DND-41 (cell line): ENCODE data around the gene EML1.

Experiments
- ATAC-seq: fragments of 200-7000 bp; cut with Tn5 transposase; 3 replicates; pipeline ENCODE4 v1.9.1; 2021; ENCODE audit warnings: low read depth; ENCODE audit not compliant: insufficient read depth
- DNase-seq: peaks from one replicate; pipeline ENCODE4 v3.0.0-alpha.2; 2020
- H2AFZ ChIP-seq: 2 replicates; pipeline ENCODE4 v1.6.0; 2012; ENCODE audit warnings: low read depth, low read length
- H3K27ac ChIP-seq: 2 replicates; pipeline ENCODE4 v1.5.1; 2012; ENCODE audit warnings: low read length, inconsistent platforms
- H3K27me3 ChIP-seq: fragments of 200-600 bp; sonication (generic); 2 replicates; pipeline ENCODE4 v1.6.0; 2012; ENCODE audit warnings: low read length, mild to moderate bottlenecking, inconsistent platforms; ENCODE audit not compliant: insufficient read depth, poor library complexity
- H3K36me3 ChIP-seq: 2 replicates; pipeline ENCODE4 v1.5.1; 2012; ENCODE audit warnings: low read length, inconsistent platforms; ENCODE audit not compliant: insufficient read depth
- H3K4me1 ChIP-seq: 2 replicates; pipeline ENCODE4 v1.5.1; 2012; ENCODE audit warnings: mild to moderate bottlenecking, low read length; ENCODE audit not compliant: insufficient read depth
- H3K4me2 ChIP-seq: 2 replicates; pipeline ENCODE4 v1.6.0; 2012; ENCODE audit warnings: mild to moderate bottlenecking, moderate library complexity, low read length, inconsistent platforms; ENCODE audit not compliant: insufficient read depth
- H3K4me3 ChIP-seq, 2 experiments: fragments of 200-600 bp in 1 of 2; shearing (Covaris generic) in 1 of 2; 2 replicates each; pipeline ENCODE4 v1.5.1; 2012 to 2016; ENCODE audit warnings: inconsistent platforms in 2 of 2, low read length in 2 of 2, mild to moderate bottlenecking in 2 of 2, low read depth in 1 of 2, moderate library complexity in 1 of 2
- H3K79me2 ChIP-seq: 2 replicates; pipeline ENCODE4 v1.6.0; 2012; ENCODE audit warnings: low read length, inconsistent platforms; ENCODE audit not compliant: insufficient read depth
- H3K9ac ChIP-seq: 2 replicates; pipeline ENCODE4 v1.6.0; 2012; ENCODE audit warnings: low read depth, mild to moderate bottlenecking, inconsistent platforms, low read length, moderate library complexity
- H3K9me3 ChIP-seq: 2 replicates; pipeline ENCODE4 v1.5.1; 2012; ENCODE audit warnings: low read length, moderate library complexity, mild to moderate bottlenecking, inconsistent platforms; ENCODE audit not compliant: insufficient read depth, severe bottlenecking
- H4K20me1 ChIP-seq: 2 replicates; pipeline ENCODE4 v1.6.0; 2012; ENCODE audit warnings: low read length; ENCODE audit not compliant: insufficient read depth
- EZH2 ChIP-seq: IDR thresholded peaks from 3 replicates; pipeline ENCODE4 v1.6.1; 2012; ENCODE audit warnings: borderline replicate concordance, low read depth, mild to moderate bottlenecking, moderate library complexity, low read length, inconsistent platforms; ENCODE audit not compliant: severe bottlenecking
- TF ChIP-seq, protein P1 (sequence below): IDR thresholded peaks from 2 replicates; pipeline ENCODE4 v1.5.1; 2012; ENCODE audit warnings: borderline replicate concordance, low read length, moderate library complexity, mild to moderate bottlenecking; ENCODE audit not compliant: poor library complexity, severe bottlenecking; ENCODE audit errors: extremely low read depth

EML1 gene

GRCh38 chr14:99812892-99813291, 19.7 kb downstream of the EML1 start:
- H4K20me1 ChIP-seq = no peaks in the 10 kb centered on the region; the same call in 1 of the 2 replicates
- peaks cover 46% of the 10 kb centered on the region for H3K27me3 ChIP-seq
- DNase-seq (no peak), ATAC-seq (no peak)
- H3K9ac ChIP-seq = no peak overlapping the region
- no peak overlapping the region for H2AFZ ChIP-seq
- H3K36me3 ChIP-seq = no peaks in the 10 kb centered on the region
- H3K79me2 ChIP-seq = no peaks in the 10 kb centered on the region
- no peaks in the 10 kb centered on the region for H3K9me3 ChIP-seq
- no peak overlapping the region for H3K4me2 ChIP-seq
- no peak overlapping the region for H3K4me3 ChIP-seq
- H3K27ac ChIP-seq = no peak overlapping the region
- TF ChIP-seq, protein P1, sequence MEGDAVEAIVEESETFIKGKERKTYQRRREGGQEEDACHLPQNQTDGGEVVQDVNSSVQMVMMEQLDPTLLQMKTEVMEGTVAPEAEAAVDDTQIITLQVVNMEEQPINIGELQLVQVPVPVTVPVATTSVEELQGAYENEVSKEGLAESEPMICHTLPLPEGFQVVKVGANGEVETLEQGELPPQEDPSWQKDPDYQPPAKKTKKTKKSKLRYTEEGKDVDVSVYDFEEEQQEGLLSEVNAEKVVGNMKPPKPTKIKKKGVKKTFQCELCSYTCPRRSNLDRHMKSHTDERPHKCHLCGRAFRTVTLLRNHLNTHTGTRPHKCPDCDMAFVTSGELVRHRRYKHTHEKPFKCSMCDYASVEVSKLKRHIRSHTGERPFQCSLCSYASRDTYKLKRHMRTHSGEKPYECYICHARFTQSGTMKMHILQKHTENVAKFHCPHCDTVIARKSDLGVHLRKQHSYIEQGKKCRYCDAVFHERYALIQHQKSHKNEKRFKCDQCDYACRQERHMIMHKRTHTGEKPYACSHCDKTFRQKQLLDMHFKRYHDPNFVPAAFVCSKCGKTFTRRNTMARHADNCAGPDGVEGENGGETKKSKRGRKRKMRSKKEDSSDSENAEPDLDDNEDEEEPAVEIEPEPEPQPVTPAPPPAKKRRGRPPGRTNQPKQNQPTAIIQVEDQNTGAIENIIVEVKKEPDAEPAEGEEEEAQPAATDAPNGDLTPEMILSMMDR = no peak
- TF ChIP-seq EZH2 = no peak
- H3K4me1 ChIP-seq = no peaks in the 10 kb centered on the region

GRCh38 chr14:99815696-99816095, 22.5 kb downstream of the EML1 start:
- H3K36me3 ChIP-seq = no peaks in the 10 kb centered on the region
- H3K4me2 ChIP-seq = no peak overlapping the region
- DNase-seq (no peak), ATAC-seq (no peak)
- no peak overlapping the region for H3K27ac ChIP-seq
- no peak overlapping the region for H3K4me3 ChIP-seq
- H3K4me1 ChIP-seq = no peaks in the 10 kb centered on the region
- H3K9me3 ChIP-seq = no peaks in the 10 kb centered on the region
- TF ChIP-seq, protein P1 = no peak
- TF ChIP-seq EZH2 = no peak
- peaks cover 44% of the 10 kb centered on the region for H3K27me3 ChIP-seq
- peaks cover 6% of the 10 kb centered on the region; the same call in 1 of the 2 replicates for H4K20me1 ChIP-seq
- no peaks in the 10 kb centered on the region for H3K79me2 ChIP-seq
- no peak overlapping the region for H2AFZ ChIP-seq
- no peak overlapping the region for H3K9ac ChIP-seq

GRCh38 chr14:99816217-99816616, 23.0 kb downstream of the EML1 start:
- H3K79me2 ChIP-seq = no peaks in the 10 kb centered on the region
- H3K9ac ChIP-seq = no peak overlapping the region
- no peaks in the 10 kb centered on the region for H3K4me1 ChIP-seq
- H3K27ac ChIP-seq = no peak overlapping the region
- no peak overlapping the region for H3K4me2 ChIP-seq
- H3K27me3 ChIP-seq = peaks cover 48% of the 10 kb centered on the region
- ATAC-seq (no peak), DNase-seq (no peak)
- H2AFZ ChIP-seq = no peak overlapping the region
- TF ChIP-seq, protein P1 = no peak
- no peak for TF ChIP-seq EZH2
- H3K9me3 ChIP-seq = no peaks in the 10 kb centered on the region
- no peaks in the 10 kb centered on the region for H3K36me3 ChIP-seq
- no peak overlapping the region for H3K4me3 ChIP-seq
- H4K20me1 ChIP-seq = peaks cover 7% of the 10 kb centered on the region; the same call in 1 of the 2 replicates

DNA sequence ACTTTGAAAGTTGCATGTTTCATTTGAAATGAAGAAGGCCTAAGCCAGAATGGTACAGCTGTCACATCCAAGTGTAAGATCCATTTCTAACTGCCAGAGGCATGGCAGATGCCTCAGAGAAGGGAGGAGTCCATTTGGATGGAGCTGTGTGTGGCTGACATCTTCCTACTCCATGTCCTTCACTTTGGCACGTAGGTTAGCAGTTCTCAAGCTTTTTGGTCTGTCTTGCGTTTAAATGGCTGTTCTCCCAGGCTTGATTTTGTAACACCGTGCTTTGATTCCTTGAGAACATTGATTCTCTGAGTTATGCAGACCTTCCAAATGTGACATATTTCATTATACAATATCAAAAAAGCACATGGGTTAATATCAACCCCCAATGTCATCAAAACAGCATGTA, 23.4 kb downstream of the EML1 start:
- Histone ChIP-seq H3K36me3 (no peaks in the 10 kb centered on the region), H3K27ac (no peak overlapping the region), H4K20me1 (peaks cover 7% of the 10 kb centered on the region; the same call in 1 of the 2 replicates), H3K4me1 (no peaks in the 10 kb centered on the region), H3K4me2 (no peak overlapping the region), H3K27me3 (peaks cover 51% of the 10 kb centered on the region), H3K9me3 (no peaks in the 10 kb centered on the region), H2AFZ (no peak overlapping the region), H3K9ac (no peak overlapping the region), H3K79me2 (no peaks in the 10 kb centered on the region), H3K4me3 (no peak overlapping the region)
- ATAC-seq (no peak), DNase-seq (no peak)
- TF ChIP-seq EZH2 = no peak
- TF ChIP-seq, protein P1 = no peak
